Activated B cell treated with CpG ODN at 0.5 μM for 24 hours (primary cell): ENCODE data around the gene DZIP1. TPM values are rescaled to one million over a fixed set of nuclear protein-coding genes. Genes with fewer than 3 reads are reported as not detected.

Experiments used
- ATAC-seq: fragments of 200-7000 bp; cut with Tn5 transposase; one replicate; pipeline ENCODE4 v1.10.0; 2021; ENCODE audit warnings: low read depth, mild to moderate bottlenecking, moderate library complexity
- CTCF ChIA-PET: fragments of 350-600 bp; sonication (Branson Sonifier 250); formaldehyde crosslinking; loops from one replicate; lab custom pipeline; 2021; ENCODE audit warnings: antibody characterized with exemption; lab: Charles Lee
- POLR2A ChIA-PET: fragments of 350-600 bp; sonication (Branson Sonifier 250); formaldehyde crosslinking; loops from one replicate; lab custom pipeline; 2021; ENCODE audit warnings: antibody characterized with exemption; lab: Charles Lee
- DNase-seq: peaks from one replicate; pipeline ENCODE4 v3.0.0; 2022
- H3K27ac Mint-ChIP-seq: one replicate; pipeline ENCODE4 v1.8.0; 2020; ENCODE audit warnings: mixed read lengths
- H3K27me3 Mint-ChIP-seq: one replicate; pipeline ENCODE4 v1.8.0; 2021; ENCODE audit warnings: mixed read lengths
- H3K36me3 Mint-ChIP-seq: one replicate; pipeline ENCODE4 v1.8.0; 2021; ENCODE audit warnings: low read depth, mixed read lengths
- H3K4me1 Mint-ChIP-seq: one replicate; pipeline ENCODE4 v1.8.0; 2021; ENCODE audit warnings: mixed read lengths
- H3K4me3 Mint-ChIP-seq: one replicate; pipeline ENCODE4 v1.8.0; 2020; ENCODE audit warnings: mild to moderate bottlenecking, mixed read lengths
- H3K9me3 Mint-ChIP-seq: one replicate; pipeline ENCODE4 v1.8.0; 2020; ENCODE audit warnings: mixed read lengths
- CTCF ChIP-seq: fragments of 200-600 bp; IDR thresholded peaks from one replicate; pipeline ENCODE4 v1.8.0; 2022; ENCODE audit warnings: antibody characterized with exemption, mild to moderate bottlenecking
- intact Hi-C: fragments of 100-400 bp; cut with micrococcal nuclease; formaldehyde crosslinking; loops from one replicate; pipeline ENCODE4 v1.15.1; 2024
- total RNA-seq: library from RNA; stranded (reverse); gene quantifications from 2 replicates; pipeline ENCODE4 v1.2.3, GENCODE V29; 2022

DZIP1 gene
- total RNA-seq, 1 donor from 2014 or later = not detected

- ChIA-PET POLR2A (no interaction called here), CTCF (no interaction called here)
- Mint-ChIP-seq H3K27ac (no peak overlapping the region), H3K36me3 (no peaks in the 10 kb centered on the region), H3K4me1 (peaks cover 13% of the 10 kb centered on the region), H3K9me3 (no peaks in the 10 kb centered on the region), H3K27me3 (peaks cover 35% of the 10 kb centered on the region), H3K4me3 (peak overlapping the region; percentile 59)
- intact Hi-C loops = no loop called here
- ATAC-seq (no peak), DNase-seq (no peak)
- TF ChIP-seq CTCF = no peak
These were observed 439 bp downstream of the DZIP1 start for GRCh38 chr13:95643936-95644598.

GRCh38 chr13:95643571-95643935, 953 bp downstream of the DZIP1 start:
- ATAC-seq = no peak
- intact Hi-C loops = no loop called here
- Mint-ChIP-seq H3K36me3 (no peaks in the 10 kb centered on the region), H3K4me3 (peak overlapping the region; percentile 59), H3K9me3 (no peaks in the 10 kb centered on the region), H3K4me1 (peaks cover 13% of the 10 kb centered on the region), H3K27me3 (peaks cover 40% of the 10 kb centered on the region), H3K27ac (no peak overlapping the region)
- DNase-seq = no peak
- CTCF ChIA-PET = no interaction called here
- TF ChIP-seq CTCF = no peak
- POLR2A ChIA-PET = no interaction called here

DNA sequence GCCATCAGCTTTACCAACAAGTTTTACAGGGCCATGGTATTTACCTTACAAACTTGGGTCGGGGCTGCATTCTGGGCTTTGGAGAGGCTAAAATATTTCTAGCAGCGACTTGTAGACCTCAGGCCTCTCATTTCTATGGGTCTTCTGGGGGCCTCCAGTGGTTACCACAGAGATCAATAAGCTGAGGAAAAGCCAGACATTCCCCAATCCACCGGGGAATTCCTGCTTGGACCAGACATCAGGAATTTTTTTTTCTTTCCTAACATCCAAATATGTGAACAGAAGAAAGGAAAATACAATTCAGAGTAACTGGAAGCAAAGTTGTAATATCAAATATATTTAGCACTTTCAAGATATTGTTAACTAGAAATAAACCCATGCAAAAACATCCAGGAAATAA, 1.5 kb downstream of the DZIP1 start:
- Mint-ChIP-seq H3K27ac (no peak overlapping the region), H3K9me3 (no peaks in the 10 kb centered on the region), H3K36me3 (no peaks in the 10 kb centered on the region), H3K4me3 (no peak overlapping the region), H3K27me3 (peaks cover 41% of the 10 kb centered on the region), H3K4me1 (peaks cover 13% of the 10 kb centered on the region)
- TF ChIP-seq CTCF = no peak
- ChIA-PET CTCF (no interaction called here), POLR2A (no interaction called here)
- intact Hi-C loops = no loop called here
- ATAC-seq (no peak), DNase-seq (no peak)

DNA sequence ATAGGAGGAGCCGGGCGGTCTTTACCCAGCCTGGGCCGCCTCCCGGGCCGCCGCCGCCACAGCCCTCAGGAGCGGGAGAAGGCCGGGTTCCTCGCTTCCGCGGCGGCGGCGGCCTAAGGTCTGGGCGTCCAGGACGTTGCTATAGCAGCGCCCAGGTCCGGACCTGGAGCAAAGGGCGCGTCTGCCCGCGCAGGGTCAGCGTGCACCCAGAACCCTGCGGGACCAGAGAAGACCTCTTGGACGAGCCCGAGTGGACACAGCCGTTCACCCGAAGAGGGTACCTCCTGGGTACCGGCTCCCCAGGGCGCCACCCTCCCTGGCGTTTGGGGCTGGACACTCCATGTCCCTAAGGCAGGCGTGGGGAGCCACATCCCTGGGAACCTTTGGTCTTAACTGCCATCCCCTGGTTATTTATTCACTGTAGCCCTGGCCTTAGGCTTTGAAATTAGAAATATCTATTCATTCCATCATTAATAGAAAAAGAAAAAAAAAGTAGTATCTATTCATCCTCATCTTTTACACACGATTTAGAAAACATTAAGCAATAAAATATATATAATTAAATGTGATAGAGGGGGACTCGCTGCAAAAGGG, 2.4 kb downstream of the DZIP1 start:
- H3K27me3 Mint-ChIP-seq = peaks cover 37% of the 10 kb centered on the region
- H3K4me1 Mint-ChIP-seq = peaks cover 13% of the 10 kb centered on the region
- POLR2A ChIA-PET = no interaction called here
- H3K36me3 Mint-ChIP-seq = no peaks in the 10 kb centered on the region
- CTCF ChIA-PET = no interaction called here
- no peaks in the 10 kb centered on the region for H3K9me3 Mint-ChIP-seq
- H3K4me3 Mint-ChIP-seq = no peak overlapping the region
- TF ChIP-seq CTCF = no peak
- DNase-seq = no peak
- no peak for ATAC-seq
- intact Hi-C loops = no loop called here
- no peak overlapping the region for H3K27ac Mint-ChIP-seq

GRCh38 chr13:95641291-95642027, 3.0 kb downstream of the DZIP1 start:
- CTCF ChIA-PET = no interaction called here
- POLR2A ChIA-PET = no interaction called here
- Mint-ChIP-seq H3K4me1 (peaks cover 13% of the 10 kb centered on the region), H3K4me3 (no peak overlapping the region), H3K27ac (no peak overlapping the region), H3K9me3 (no peaks in the 10 kb centered on the region), H3K27me3 (peaks cover 37% of the 10 kb centered on the region), H3K36me3 (no peaks in the 10 kb centered on the region)
- intact Hi-C loops = no loop called here
- ATAC-seq (no peak), DNase-seq (no peak)
- TF ChIP-seq CTCF = no peak
